SKM-1 treated with dmso at 0.1 percent for 144 hours (cell line): ENCODE measurements around the gene PDE4D.
"Not testable (repeated sequence)": the region's sequence is repeated elsewhere in the genome, so short reads cannot be mapped to it uniquely, and the experiment has no call there.

ENCODE experiments used
- DNase-seq: peaks from one replicate; lab custom pipeline; 2025; ENCODE audit not compliant: unreplicated experiment; lab: John Stamatoyannopoulos, UW

PDE4D gene

DNA sequence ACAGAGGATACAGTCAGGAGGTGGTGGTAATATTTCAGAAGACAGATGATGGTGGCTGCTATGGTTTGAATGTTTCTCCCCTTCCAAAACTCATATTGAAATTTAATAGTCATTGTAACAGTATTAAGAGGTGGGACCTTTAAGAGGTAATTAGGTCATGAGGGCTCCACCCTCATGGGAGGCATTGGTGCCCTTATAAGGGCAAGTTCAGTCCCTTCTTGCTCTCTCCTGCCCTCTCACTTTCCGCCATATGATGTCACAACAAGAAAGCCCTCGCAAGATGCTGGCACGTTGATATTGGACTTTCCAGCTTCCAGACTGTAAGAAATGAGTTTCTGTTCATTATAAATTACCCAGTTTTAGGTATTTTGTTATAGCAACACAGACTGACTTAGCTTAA lies 274.9 kb downstream of the PDE4D start:
- DNase-seq, result no peak

- no peak for DNase-seq
These were observed 276.2 kb downstream of the PDE4D start for GRCh38 chr5:59617186-59617771.

GRCh38 chr5:59616413-59616812 lies 277.1 kb downstream of the PDE4D start:
- DNase-seq, result no peak

- no peak for DNase-seq
These were observed 278.3 kb downstream of the PDE4D start for GRCh38 chr5:59615272-59615671.

DNA sequence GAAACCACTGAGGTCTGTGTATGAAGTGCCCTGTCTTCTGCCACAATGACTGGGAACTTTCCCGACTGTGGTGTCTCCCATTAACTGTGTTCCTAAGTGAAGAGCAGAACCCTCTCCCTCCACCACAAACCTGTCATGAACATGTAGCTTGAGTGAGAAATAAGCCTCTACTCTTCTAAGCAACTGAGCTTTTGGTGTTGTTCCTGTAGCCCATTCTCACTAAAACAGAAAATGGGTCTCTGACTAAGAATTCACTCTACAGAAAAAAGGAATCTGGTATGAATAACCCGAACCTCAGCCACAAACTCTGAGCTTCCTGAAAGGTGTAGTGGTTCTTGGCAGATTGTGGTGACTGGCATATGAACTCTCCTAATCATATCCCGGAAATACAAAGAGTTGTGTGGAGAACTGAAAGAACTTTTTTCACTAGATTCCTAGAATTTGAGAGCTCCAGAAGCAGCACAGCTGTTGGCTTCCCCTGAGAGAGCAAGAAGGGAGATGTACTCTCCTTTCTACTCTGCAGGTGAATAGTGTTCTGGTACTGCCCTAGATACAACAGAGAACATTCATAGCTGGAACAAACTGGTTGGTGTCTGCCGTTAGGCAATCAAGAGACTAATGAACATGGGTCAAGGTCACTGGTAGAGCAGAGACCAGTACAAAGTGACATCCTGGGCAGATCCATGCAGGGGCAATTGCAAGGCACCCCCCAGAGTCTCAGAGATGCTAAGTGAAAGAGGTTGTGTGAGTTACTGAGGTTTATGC lies 283.8 kb downstream of the PDE4D start:
- DNase-seq, result no peak

DNA sequence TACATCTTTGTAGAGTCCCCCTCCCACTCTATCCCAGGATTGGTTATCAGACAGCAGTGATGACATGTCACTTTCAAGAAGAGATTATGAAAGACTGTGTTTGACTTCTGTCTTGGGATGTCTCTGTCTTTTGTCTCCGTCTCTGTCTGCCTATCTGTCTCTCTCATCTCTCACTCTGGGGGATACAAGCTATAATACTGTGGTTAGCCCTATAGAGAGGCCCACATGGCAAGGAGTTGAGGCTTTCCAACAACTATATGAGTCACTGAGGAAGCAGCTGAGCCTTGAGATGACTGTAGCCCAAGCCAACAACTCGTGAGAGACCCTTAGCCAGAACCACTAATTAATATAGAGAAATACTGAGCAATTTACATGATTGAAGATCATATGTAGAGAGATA lies 284.8 kb downstream of the PDE4D start:
- DNase-seq, result no peak

DNA sequence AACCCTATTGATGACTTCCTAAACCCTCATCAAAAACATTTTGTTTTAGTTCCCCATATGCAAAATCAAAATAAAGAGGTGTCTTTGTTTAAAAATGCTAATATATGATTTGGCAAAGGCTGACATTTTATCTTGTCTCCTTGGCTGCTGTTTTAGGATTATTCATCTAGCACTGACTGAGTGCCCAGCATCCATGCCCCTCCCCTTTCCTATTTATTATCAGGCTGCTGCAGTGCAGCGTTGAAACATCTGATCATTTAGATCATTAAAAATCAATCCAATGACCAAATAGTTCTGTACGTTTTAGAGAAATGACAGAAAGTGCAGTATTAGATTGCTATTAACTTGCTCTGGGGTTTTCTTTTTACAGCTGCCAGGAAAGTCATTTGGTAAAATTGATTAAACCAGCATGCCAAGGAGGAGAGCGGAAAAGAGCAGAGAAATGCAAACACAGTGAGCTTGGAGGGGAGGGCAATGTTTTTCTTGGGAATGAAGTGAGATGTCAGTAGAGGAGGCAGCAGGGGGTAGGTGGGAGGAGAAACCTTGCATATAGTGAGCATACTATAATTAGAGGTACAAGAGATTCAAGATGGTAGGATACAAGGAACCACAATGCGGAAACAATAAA lies 286.3 kb downstream of the PDE4D start:
- DNase-seq, result no peak

DNA sequence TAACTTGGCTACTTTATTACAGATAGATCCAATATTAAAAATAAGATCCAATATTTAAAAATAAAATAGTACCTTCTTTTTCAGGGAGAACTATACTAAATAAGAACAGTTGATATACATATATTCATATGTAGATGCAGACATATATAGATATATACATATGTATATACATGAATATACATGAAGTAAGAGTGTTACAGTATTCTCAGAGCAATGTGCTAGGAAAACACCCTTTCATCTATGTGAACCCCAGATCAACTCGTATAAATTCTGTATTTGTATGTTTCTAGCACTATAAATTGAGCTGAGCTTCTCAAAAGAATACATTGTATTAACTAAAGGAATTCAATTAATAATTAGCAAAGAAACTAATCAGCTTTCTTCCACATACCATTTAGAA lies 287.6 kb downstream of the PDE4D start:
- no peak for DNase-seq

DNA sequence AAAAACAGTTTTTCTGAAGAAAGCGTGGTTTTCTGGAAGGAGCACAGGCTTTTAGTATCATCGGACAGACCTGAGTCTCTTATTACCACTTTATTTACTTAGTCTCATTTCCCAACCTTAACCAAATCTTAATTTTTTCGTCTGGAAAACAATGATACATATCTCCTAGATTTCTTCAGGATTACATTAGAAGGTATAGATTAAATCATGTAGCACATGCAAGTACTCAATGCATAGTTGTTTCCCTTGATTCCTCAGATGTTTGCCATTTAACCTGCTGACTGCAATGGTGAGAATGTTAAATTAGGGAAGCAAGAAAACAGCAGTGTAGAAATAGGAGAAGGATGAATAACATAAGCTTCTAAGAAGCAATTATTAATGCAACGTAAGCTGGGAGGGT lies 289.4 kb downstream of the PDE4D start:
- no peak for DNase-seq

DNA sequence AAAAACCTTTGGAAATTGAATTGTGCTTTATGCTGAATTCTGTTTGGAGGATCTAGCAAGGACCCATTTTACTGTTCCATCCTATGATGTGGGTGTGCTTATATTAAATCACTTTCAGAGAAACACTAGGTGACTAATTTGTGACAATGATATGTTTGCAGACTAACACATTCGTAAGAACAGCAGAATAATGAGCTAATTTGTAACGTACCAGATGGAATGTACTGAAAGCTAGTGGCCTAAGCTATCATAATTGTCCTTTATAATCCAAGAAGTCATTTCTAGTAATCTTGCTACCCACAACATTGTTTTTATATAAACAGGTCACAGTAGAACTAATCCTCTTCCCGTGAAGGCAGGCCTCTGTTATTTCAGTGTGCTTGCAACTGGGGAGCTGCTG lies 292.5 kb downstream of the PDE4D start:
- DNase-seq, result no peak

DNA sequence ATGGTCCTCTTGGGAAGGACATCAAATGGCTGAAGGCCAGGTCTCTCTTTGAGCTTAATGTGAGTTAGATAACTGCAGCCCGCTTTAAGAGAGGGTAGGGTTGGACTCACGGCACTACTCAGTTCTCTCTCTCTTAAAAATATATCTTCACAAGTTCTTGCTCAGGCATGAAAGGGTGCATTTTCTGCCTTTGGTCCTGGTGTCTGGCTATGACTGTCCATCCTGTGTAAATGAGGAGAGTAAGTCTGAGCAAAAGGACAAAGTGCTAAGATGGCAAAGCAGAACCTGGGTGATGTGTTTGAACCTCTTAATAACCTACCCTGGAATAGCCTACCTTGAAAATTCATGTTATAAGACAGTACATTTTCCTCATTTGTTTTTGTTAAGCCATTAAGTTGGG lies 293.4 kb downstream of the PDE4D start:
- DNase-seq, result no peak

GRCh38 chr5:59599729-59600128 lies 293.8 kb downstream of the PDE4D start:
- no peak for DNase-seq

DNA sequence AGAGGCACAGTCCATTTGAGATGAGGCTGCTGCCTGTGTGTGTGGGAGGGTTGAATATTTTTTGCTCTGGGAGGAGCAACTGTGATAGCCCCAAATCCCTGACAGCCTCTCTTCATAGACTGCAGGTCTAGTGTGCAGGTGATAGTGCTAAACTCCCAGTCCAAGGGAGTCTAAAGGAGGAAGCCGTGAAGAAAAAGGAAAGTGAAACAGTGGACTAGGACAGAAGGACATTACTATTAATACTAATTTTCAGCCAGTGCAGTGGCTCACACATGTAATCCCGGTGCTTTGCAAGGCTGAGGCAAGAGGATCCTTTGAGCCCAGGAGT lies 295.0 kb downstream of the PDE4D start:
- DNase-seq, result no peak

- DNase-seq, result no peak
These were observed 295.6 kb downstream of the PDE4D start for GRCh38 chr5:59597690-59598546.

- DNase-seq, result peak; percentile 4
These were observed 296.8 kb downstream of the PDE4D start for GRCh38 chr5:59596586-59597350.

GRCh38 chr5:59594118-59594517 lies 299.4 kb downstream of the PDE4D start:
- not testable (repeated sequence) for DNase-seq

DNA sequence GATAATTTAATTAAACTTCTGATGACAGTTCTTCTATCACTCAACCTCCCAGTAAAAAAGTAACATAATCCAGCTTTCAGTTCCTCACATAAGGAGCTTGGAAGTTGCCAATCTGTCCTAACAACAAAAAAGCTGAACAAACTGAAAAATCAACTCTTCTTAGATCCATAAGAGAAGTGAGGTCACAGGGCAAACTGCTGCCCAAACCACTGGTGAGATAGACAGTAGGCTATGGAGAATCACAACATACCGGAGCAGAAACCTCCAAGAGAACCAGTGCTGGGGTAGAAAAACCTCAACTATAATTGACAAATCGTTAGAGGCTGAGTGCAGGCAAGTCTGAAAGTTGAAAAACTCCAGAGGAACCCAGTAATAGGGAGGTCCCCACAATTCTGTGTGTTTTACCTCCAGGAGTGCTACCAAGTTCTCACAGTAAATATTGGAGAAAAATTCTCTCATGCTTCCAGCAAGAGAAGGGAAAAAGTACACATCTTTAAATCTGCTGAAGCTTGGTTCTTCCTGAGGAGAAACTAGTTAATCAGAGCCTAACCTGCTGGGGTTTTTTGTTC lies 300.0 kb downstream of the PDE4D start:
- no peak for DNase-seq

GRCh38 chr5:59592101-59592500 lies 301.4 kb downstream of the PDE4D start:
- no peak for DNase-seq

GRCh38 chr5:59591162-59591561 lies 302.4 kb downstream of the PDE4D start:
- no peak for DNase-seq

DNA sequence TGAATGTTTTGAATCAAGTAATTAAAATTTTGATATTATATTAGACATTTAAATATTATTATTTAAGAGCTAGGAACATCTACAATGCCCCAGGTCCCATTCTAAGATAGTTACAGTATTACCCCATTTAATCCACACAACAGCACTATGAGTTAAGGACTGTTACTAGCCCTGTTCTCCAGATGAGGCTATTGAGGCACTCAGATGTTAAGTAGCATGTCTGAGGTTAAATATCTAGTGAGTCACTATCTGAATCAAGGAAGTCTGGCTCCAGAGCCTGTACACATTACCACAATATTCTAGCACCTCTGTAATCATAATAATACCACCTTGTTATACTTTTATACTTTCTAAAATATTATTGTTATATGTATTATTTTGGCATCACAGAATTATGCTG lies 304.6 kb downstream of the PDE4D start:
- no peak for DNase-seq
